Measurements from ENCODE around the gene DEDD.

DEDD gene

GRCh38 chr1:161138431-161138830 is 6.0 kb upstream of the DEDD start:
- FAIRE-seq (no peak), DNase-seq (ENCODE audit: insufficient read length, low spot score) (no peak)
- TF ChIP-seq POLR2A (IDR thresholded peaks at IDR 0.05; ENCODE audit: low read depth, low read length) (no peak), TAF1 (IDR thresholded peaks at IDR 0.05; ENCODE audit: low read depth, low read length) (no peak), POLR2AphosphoS5 (IDR thresholded peaks at IDR 0.05; ENCODE audit: low read depth, low read length) (no peak), SPI1 (IDR thresholded peaks at IDR 0.05; ENCODE audit: low read depth, low read length) (no peak)

DNA sequence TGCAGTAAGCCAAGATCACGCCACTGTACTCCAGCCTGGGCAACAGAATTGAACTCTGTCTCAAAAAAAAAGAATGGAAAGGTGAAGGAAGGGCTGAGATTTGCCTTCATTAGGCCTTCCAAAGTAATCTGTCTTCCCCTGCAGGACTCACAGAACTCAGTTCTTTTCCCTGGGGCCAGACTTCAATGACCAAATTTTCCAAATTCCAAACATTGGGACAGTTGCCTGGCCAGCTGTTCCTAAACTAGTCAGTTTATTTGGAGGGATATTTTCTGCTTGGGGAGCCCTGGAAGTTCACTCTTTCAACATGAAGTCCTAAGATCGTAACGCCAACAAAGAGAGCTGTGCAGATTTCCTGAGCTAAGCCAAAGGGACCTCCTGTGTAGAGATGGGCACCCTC is 5.4 kb upstream of the DEDD start:
- TF ChIP-seq POU2F2 (IDR thresholded peaks at IDR 0.05; ENCODE audit: low read depth, low read length) = no peak
- TF ChIP-seq TAF1 (IDR thresholded peaks at IDR 0.05; ENCODE audit: low read depth, low read length) = no peak
- no peak for TF ChIP-seq POLR2A (IDR thresholded peaks at IDR 0.05; ENCODE audit: low read depth, low read length)
- no peak for TF ChIP-seq POLR2AphosphoS5 (IDR thresholded peaks at IDR 0.05; ENCODE audit: low read depth, low read length)
- TF ChIP-seq PAX5 (IDR thresholded peaks at IDR 0.05; ENCODE audit: insufficient read depth, low read length, severe bottlenecking) = no peak
- TF ChIP-seq SPI1 (IDR thresholded peaks at IDR 0.05; ENCODE audit: low read depth, low read length) = no peak
- FAIRE-seq (no peak), DNase-seq (ENCODE audit: insufficient read length, low spot score) (no peak)

- FAIRE-seq (no peak), DNase-seq (ENCODE audit: insufficient read length, low spot score) (no peak)
- no peak for TF ChIP-seq POLR2A (IDR thresholded peaks at IDR 0.05; ENCODE audit: low read depth, low read length)
- TF ChIP-seq SPI1 (IDR thresholded peaks at IDR 0.05; ENCODE audit: low read depth, low read length) = no peak
- 0 out of 2 replicates have a peak, but pooled peaks have one; percentile 7 for TF ChIP-seq TAF1 (IDR thresholded peaks at IDR 0.05; ENCODE audit: low read depth, low read length)
- no peak for TF ChIP-seq POLR2AphosphoS5 (IDR thresholded peaks at IDR 0.05; ENCODE audit: low read depth, low read length)
These were observed 813 bp upstream of the DEDD start for GRCh38 chr1:161133220-161133740.

- no peak for FAIRE-seq
- no peak for DNase-seq (ENCODE audit: insufficient read length, low spot score)
- TF ChIP-seq SPI1 (IDR thresholded peaks at IDR 0.05; ENCODE audit: low read depth, low read length) (no peak), TAF1 (IDR thresholded peaks at IDR 0.05; ENCODE audit: low read depth, low read length) (no peak), POU2F2 (IDR thresholded peaks at IDR 0.05; ENCODE audit: low read depth, low read length) (no peak)
These were observed 701 bp downstream of the DEDD start for GRCh38 chr1:161131523-161132409.

DNA sequence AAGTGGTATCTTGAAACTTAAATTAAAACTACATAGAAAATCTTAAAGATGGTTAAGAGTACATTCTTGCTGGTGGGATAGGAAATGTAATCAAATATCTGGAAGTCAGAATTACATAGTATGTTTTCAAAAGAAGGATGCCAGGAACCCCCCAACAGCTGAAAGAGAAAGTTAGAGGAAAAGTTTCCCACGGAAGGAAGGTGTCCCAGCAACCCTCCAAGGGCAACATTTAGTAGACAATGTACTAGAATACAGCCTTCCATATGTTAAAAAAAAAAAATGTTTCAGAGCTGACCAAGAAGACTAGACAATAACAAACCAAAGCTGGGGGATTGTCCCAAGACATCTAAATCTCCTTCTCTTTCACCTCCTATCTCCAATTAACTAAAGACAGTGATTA is 2.2 kb downstream of the DEDD start:
- FAIRE-seq (no peak), DNase-seq (ENCODE audit: insufficient read length, low spot score) (no peak)
- TF ChIP-seq POLR2AphosphoS5 (IDR thresholded peaks at IDR 0.05; ENCODE audit: low read depth, low read length) = no peak
- no peak for TF ChIP-seq POU2F2 (IDR thresholded peaks at IDR 0.05; ENCODE audit: low read depth, low read length)
- TF ChIP-seq SPI1 (IDR thresholded peaks at IDR 0.05; ENCODE audit: low read depth, low read length) = no peak
- no peak for TF ChIP-seq PAX5 (IDR thresholded peaks at IDR 0.05; ENCODE audit: insufficient read depth, low read length, severe bottlenecking)
- no peak for TF ChIP-seq POLR2A (IDR thresholded peaks at IDR 0.05; ENCODE audit: low read depth, low read length)
- TF ChIP-seq TAF1 (IDR thresholded peaks at IDR 0.05; ENCODE audit: low read depth, low read length) = no peak

- no peak for DNase-seq (ENCODE audit: insufficient read length, low spot score)
- FAIRE-seq = no peak
- TF ChIP-seq SPI1 (IDR thresholded peaks at IDR 0.05; ENCODE audit: low read depth, low read length) = no peak
- no peak for TF ChIP-seq POLR2AphosphoS5 (IDR thresholded peaks at IDR 0.05; ENCODE audit: low read depth, low read length)
- TF ChIP-seq POLR2A (IDR thresholded peaks at IDR 0.05; ENCODE audit: low read depth, low read length) = no peak
- TF ChIP-seq PAX5 (IDR thresholded peaks at IDR 0.05; ENCODE audit: insufficient read depth, low read length, severe bottlenecking) = no peak
- TF ChIP-seq TAF1 (IDR thresholded peaks at IDR 0.05; ENCODE audit: low read depth, low read length) = no peak
- TF ChIP-seq POU2F2 (IDR thresholded peaks at IDR 0.05; ENCODE audit: low read depth, low read length) = no peak
These were observed 3.7 kb downstream of the DEDD start for GRCh38 chr1:161128591-161129420.

DNA sequence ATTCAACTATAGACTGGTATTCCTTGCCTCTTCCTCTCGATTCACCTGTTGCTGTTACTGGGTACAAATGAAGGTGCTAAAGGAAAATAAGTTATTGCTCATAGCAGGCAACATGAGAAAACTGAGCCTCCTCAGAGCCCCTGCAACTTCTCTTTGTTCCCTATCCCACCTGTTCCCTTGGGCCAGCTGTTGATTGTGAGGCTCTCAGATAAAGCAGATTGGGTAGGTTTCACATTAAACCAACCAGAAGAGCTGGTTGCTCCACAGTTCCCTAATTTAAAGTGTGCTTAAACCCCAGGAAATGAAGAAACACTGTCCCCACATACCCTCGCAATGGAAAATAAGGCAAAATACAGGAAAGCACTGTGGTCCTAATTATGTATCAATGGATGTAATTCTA is 4.8 kb downstream of the DEDD start:
- DNase-seq (ENCODE audit: insufficient read length, low spot score) (no peak), FAIRE-seq (no peak)
- TF ChIP-seq POLR2A (IDR thresholded peaks at IDR 0.05; ENCODE audit: low read depth, low read length) (no peak), TAF1 (IDR thresholded peaks at IDR 0.05; ENCODE audit: low read depth, low read length) (no peak), PAX5 (IDR thresholded peaks at IDR 0.05; ENCODE audit: insufficient read depth, low read length, severe bottlenecking) (no peak), POLR2AphosphoS5 (IDR thresholded peaks at IDR 0.05; ENCODE audit: low read depth, low read length) (no peak), POU2F2 (IDR thresholded peaks at IDR 0.05; ENCODE audit: low read depth, low read length) (no peak), SPI1 (IDR thresholded peaks at IDR 0.05; ENCODE audit: low read depth, low read length) (no peak)

DNA sequence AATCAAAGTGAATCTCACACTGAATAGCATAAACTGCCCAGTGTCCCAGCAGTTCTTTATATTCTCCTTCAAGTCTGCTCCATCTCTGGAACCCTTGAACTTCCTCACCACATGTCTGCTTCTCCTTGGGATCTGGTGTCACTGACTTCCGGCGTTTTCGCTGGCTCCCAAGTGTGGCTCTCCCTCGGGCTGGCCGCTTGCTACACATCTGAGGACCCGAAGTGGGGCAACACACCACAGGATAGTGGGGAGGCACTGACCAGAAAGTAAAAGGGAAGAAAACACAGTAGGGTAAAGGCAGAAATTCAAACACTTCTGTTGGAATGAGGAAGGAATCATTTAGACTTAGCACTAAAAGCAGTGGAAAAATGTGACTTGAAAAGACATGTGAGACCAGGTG is 9.5 kb downstream of the DEDD start:
- no peak for TF ChIP-seq POU2F2 (IDR thresholded peaks at IDR 0.05; ENCODE audit: low read depth, low read length)
- no peak for TF ChIP-seq POLR2AphosphoS5 (IDR thresholded peaks at IDR 0.05; ENCODE audit: low read depth, low read length)
- TF ChIP-seq PAX5 (IDR thresholded peaks at IDR 0.05; ENCODE audit: insufficient read depth, low read length, severe bottlenecking) = no peak
- no peak for TF ChIP-seq POLR2A (IDR thresholded peaks at IDR 0.05; ENCODE audit: low read depth, low read length)
- DNase-seq (ENCODE audit: insufficient read length, low spot score) = no peak
- FAIRE-seq = no peak

DNA sequence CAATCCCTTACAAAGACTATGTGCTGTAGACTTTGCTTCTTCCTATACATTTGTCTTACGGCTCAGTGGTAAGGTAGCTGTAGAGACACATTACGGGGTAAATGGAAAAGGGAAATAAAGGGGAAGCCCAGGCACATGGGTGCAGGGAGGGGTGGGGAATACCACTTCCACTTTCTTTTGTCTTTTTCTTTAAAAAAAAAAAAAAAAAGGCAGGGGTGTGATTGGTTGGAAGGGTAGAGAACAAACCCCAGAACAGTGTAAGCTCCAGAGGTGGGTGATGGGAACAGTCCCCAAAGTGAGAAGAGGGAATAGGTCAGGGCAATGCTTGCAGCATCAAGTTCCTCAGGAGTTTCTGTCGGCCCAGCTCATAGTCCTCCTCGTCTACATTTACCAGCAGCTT is 10.6 kb downstream of the DEDD start:
- no peak for FAIRE-seq
- TF ChIP-seq POLR2A (IDR thresholded peaks at IDR 0.05; ENCODE audit: low read depth, low read length) = no peak
- TF ChIP-seq SPI1 (IDR thresholded peaks at IDR 0.05; ENCODE audit: low read depth, low read length) = peak; percentile 45; the same call in 1 of the 2 replicates
- no peak for TF ChIP-seq PAX5 (IDR thresholded peaks at IDR 0.05; ENCODE audit: insufficient read depth, low read length, severe bottlenecking)
- TF ChIP-seq POU2F2 (IDR thresholded peaks at IDR 0.05; ENCODE audit: low read depth, low read length) = no peak
- TF ChIP-seq TAF1 (IDR thresholded peaks at IDR 0.05; ENCODE audit: low read depth, low read length) = no peak
- no peak for DNase-seq (ENCODE audit: insufficient read length, low spot score)

Measured in GM12891 (cell line).